Bronchial epithelial cell (primary cell): ENCODE results near the gene GOSR2. TPM values are rescaled to one million over a fixed set of nuclear protein-coding genes. Genes with fewer than 3 reads are reported as not detected.
"Not testable (repeated sequence)": the region's sequence is repeated elsewhere in the genome, so short reads cannot be mapped to it uniquely, and the experiment has no call there.

Experiments used
- DNase-seq: peaks from one replicate; pipeline ENCODE4 v3.0.0-alpha.2; 2010; ENCODE audit warnings: low read depth
- FAIRE-seq: peaks from 2 replicates; lab custom pipeline; 2011; peaks lifted over from hg19 to GRCh38; lab: Jason Lieb, UNC
- H3K27me3 ChIP-seq: 2 replicates; pipeline ENCODE4 v1.5.1; 2011; ENCODE audit warnings: low read length; ENCODE audit not compliant: control insufficient read depth, insufficient read depth
- H3K36me3 ChIP-seq: 2 replicates; pipeline ENCODE4 v1.5.1; 2011; ENCODE audit warnings: low read length; ENCODE audit not compliant: control insufficient read depth, insufficient read depth
- H3K4me3 ChIP-seq: 2 replicates; pipeline ENCODE4 v1.5.1; 2011; ENCODE audit warnings: mild to moderate bottlenecking, low read depth, low read length, control low read depth
- CTCF ChIP-seq: IDR thresholded peaks from 2 replicates; pipeline ENCODE4 v1.5.1; 2011; ENCODE audit warnings: mild to moderate bottlenecking, moderate library complexity, low read length, control low read depth, inconsistent platforms; ENCODE audit not compliant: insufficient read depth, severe bottlenecking
- total RNA-seq: library from RNA; depleted of rRNA; stranded (reverse); fragments of >200 nt; gene quantifications from 2 replicates; pipeline ENCODE4 v1.2.1, GENCODE V29; 2014

GOSR2 gene
- total RNA-seq, 1 donor from 2014 or later = 37.6 TPM

GRCh38 chr17:46950997-46951621, 28.1 kb downstream of the GOSR2 start:
- no peak for DNase-seq

GRCh38 chr17:46951706-46952105, 28.7 kb downstream of the GOSR2 start:
- no peaks in the 10 kb centered on the region for H3K36me3 ChIP-seq
- no peak for DNase-seq
- H3K4me3 ChIP-seq = no peak overlapping the region
- no peak for TF ChIP-seq CTCF
- H3K27me3 ChIP-seq = peaks cover 10% of the 10 kb centered on the region
- no peak for FAIRE-seq

More at GRCh38 chr17:46950997-46951621, 28.1 kb downstream of the GOSR2 start:
- Histone ChIP-seq H3K36me3 (no peaks in the 10 kb centered on the region), H3K27me3 (peaks cover 10% of the 10 kb centered on the region), H3K4me3 (no peak overlapping the region)
- TF ChIP-seq CTCF = no peak
- no peak for FAIRE-seq

DNA sequence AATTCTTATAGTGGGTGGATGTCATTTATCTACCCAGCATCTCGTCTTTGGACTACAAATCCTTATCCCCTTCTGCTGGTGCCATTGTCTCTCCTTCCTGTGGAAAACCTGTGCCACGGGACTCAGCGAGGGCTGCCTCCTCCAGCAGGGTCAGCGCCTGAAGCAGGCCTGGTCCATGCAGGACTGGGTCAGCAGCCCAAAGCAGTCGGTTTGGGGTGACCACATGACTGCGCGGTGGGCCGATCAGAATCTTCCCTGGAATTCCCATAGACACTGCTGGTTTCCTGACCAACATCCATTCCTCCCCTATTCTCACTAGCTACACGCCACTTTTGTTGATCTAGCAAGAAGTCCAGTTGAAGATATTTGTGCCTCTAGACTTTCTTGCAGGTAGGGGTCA, 29.2 kb downstream of the GOSR2 start:
- Histone ChIP-seq H3K36me3 (no peaks in the 10 kb centered on the region), H3K27me3 (peaks cover 7% of the 10 kb centered on the region), H3K4me3 (no peak overlapping the region)
- no peak for FAIRE-seq
- no peak for TF ChIP-seq CTCF
- DNase-seq = no peak

- not testable (repeated sequence) for FAIRE-seq, H3K4me3 ChIP-seq, H3K36me3 ChIP-seq, DNase-seq, H3K27me3 ChIP-seq
These were observed 30.2 kb downstream of the GOSR2 start for GRCh38 chr17:46953191-46953590.

GRCh38 chr17:46958041-46958591, 35.2 kb downstream of the GOSR2 start:
- Histone ChIP-seq H3K4me3 (no peak overlapping the region), H3K27me3 (peaks cover 4% of the 10 kb centered on the region), H3K36me3 (no peaks in the 10 kb centered on the region)
- TF ChIP-seq CTCF = no peak
- no peak for DNase-seq
- FAIRE-seq = no peak

- no peak overlapping the region for H3K4me3 ChIP-seq
- FAIRE-seq (no peak), DNase-seq (no peak)
- H3K27me3 ChIP-seq = peaks cover 4% of the 10 kb centered on the region
- no peaks in the 10 kb centered on the region for H3K36me3 ChIP-seq
- TF ChIP-seq CTCF = no peak
These were observed 37.2 kb downstream of the GOSR2 start for GRCh38 chr17:46960152-46960551.
